DMS153 (cell line): ENCODE measurements around the gene SHC1.
"Not testable (repeated sequence)": the region's sequence is repeated elsewhere in the genome, so short reads cannot be mapped to it uniquely, and the experiment has no call there.

Source experiments
- DNase-seq: peaks from one replicate; lab custom pipeline; 2025; lab: John Stamatoyannopoulos, UW

The SHC1 gene

DNA sequence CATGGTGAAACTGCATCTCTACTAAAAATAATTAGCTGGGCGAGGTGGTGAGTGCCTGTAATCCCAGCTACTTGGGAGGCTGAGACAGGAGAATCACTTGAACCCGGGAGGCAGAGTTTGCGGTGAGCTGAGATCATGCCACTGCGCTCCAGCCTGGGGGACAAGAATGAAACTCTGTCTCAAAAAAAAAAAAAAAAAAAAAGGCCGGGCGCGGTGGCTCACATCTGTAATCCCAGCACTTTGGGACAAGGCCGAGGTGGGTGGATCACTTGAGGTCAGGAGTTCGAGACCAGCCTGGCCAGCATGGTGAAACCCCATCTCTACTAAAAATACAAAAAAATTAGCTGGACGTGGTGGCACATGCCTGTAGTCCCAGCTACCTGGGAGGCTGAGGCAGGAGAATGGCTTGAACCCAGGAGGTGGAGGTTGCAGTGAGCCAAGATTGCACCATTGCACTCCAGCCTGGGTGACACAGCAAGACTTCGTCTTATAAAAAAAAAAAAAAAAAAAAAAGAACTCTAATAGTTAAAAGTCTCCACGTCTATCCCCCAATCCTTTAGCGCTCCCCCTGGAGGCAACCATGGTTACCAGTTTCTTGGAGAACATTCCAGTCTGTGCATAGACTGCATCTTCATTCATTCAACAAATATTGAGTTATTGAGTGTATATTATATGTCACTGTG, 24.9 kb upstream of the SHC1 start:
- DNase-seq = not testable (repeated sequence)

- no peak for DNase-seq
These were observed 24.0 kb upstream of the SHC1 start for GRCh38 chr1:154994591-154994990.

GRCh38 chr1:154994269-154994587, 23.7 kb upstream of the SHC1 start:
- no peak for DNase-seq

DNA sequence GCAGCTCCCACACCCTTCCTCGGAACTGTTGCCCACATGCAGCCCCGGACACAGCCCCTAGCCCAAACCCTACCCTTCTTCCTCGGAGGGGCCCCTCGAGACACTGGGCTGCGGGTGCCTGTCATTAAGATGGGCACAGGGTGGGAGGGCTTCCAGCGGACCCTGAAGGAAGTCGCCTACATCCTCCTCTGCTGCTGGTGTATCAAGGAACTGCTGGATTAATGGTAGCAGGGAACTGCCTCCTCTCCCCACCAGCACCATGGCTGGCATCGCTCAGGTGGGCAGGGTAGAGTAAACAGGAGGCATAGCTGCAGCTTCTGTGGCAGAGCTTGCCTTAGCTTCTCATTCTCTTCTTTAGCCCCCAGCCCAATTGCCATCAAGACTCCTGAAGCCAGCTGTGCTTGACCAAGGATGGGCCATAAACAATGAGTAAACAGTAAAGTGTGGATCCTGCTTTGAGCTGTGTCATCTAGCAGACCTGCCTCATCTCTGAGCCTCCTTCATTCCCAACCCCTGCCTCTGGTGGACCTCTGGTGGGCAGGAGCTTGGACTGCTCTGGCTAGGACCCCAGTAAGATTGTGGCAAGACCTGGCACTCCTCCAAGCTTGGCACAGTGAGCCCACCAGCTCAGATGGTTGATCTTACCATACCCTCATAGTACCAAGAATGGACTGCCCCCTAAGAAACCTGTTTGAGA, 23.2 kb upstream of the SHC1 start, which contains the start of gene LENEP:
Gene LENEP (plus strand): TSS at position 15 of the 697 bp plus-strand sequence. CDS start 22 bp downstream, at position 37.
- no peak for DNase-seq

DNA sequence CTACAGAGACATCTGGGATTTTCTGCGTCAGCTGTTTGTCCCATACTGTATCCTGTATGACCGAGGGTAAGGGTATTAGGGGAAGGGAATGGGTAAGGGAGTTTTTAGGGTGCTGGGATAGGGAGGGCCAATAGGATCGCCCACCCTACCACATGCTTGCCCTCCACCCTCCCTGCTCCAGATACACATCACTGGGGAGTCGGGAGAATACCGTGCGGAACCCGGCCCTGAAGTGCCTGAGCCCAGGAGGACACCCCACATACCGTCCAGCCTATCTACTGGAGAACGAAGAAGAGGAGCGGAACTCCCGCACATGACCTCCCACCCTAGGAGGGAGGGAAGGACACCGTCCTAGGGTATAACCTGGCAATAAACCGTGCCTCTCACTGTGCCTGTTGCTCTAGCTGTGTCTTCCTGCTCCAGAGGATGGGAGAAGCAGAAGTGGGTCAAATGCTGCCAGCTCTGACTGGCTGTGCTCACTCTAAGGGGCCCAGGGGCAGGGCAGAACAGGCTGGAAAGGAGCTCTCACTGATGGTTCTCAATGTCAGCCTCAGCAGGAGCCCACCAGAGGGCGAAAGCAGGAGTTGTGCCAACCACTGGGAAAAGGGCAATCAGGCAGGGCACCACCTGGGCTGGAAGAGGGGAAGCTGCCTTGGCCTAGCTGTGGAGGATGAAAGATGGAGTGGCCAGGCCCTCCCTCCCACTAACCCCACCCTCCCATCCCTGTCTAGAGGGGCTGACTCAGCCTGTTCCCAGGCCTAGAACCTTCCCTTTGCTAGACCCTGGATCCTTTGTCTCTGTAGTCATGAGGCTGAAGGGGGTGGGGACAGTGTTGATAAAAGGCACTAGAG, 22.4 kb upstream of the SHC1 start:
- DNase-seq = no peak

DNA sequence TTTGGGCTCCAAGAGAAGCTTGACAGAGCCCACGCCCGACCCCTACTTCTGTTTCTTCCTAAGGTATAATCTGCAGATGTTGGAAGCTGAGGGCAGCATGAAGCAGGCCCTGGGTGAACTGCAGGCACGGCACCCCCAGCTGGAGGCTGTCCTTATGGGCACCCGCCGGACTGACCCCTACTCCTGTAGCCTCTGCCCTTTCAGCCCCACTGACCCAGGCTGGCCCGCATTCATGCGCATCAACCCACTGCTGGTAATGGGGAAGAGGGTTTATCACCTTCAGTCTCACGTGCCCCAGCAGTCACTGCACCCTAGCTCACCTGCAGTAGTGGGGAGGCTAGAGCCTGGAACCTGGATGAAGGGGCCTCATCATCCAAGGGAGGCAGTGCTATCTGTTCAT, 19.7 kb upstream of the SHC1 start:
- DNase-seq = no peak

GRCh38 chr1:154989195-154989860, 18.8 kb upstream of the SHC1 start:
- DNase-seq = no peak

DNA sequence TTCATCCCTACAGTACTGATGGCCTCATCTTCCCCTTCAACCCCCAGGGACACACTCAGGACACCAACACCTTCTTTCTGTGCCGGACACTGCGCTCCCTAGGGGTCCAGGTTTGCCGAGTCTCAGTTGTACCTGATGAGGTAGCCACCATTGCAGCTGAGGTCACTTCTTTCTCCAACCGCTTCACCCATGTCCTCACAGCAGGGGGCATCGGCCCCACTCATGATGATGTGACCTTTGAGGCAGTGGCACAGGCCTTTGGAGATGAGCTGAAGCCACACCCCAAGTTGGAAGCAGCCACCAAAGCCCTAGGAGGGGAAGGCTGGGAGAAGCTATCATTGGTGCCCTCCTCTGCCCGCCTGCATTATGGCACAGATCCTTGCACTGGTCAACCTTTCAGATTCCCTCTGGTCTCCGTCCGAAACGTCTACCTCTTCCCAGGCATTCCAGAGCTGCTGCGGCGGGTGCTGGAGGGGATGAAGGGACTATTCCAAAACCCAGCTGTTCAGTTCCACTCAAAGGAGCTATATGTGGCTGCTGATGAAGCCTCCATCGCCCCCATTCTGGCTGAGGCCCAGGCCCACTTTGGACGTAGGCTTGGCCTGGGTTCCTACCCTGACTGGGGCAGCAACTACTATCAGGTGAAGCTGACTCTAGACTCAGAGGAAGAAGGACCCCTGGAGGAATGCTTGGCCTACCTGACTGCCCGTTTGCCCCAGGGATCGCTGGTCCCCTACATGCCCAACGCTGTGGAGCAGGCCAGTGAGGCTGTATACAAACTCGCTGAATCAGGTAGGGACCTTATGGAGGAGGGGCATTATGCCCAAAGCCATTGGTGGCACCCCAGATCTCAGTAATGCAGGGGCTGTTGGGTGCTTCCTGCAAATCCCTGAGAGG, 17.8 kb upstream of the SHC1 start:
- no peak for DNase-seq

DNA sequence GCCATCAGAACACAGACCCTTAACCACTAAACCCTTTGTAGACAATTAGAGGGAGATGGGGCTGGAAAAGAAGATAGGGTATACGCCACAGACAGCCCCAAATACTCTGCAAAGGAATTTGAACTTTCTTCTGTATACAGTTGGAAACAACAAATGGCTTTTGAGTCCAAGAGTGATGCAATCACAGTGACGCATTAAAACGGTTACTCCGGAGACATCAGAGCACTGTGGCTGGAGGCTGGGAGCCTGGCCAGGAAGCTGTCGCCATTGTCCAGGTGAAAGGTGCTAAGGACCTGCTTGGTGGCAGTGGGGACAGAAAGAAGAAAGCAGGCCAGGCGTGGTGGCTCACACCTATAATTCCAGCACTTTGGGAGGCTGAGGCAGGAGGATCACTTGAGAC, 16.8 kb upstream of the SHC1 start:
- no peak for DNase-seq

- not testable (repeated sequence) for DNase-seq
These were observed 16.2 kb upstream of the SHC1 start for GRCh38 chr1:154986736-154987135.

- no peak for DNase-seq
These were observed 13.4 kb upstream of the SHC1 start for GRCh38 chr1:154983776-154984466.

GRCh38 chr1:154982897-154983648, 12.5 kb upstream of the SHC1 start, which contains the start of gene FLAD1:
Gene FLAD1 (plus strand): TSS chr1:154983344. CDS start chr1:154983695, 351 bp downstream.
- DNase-seq = peak; percentile 100

DNA sequence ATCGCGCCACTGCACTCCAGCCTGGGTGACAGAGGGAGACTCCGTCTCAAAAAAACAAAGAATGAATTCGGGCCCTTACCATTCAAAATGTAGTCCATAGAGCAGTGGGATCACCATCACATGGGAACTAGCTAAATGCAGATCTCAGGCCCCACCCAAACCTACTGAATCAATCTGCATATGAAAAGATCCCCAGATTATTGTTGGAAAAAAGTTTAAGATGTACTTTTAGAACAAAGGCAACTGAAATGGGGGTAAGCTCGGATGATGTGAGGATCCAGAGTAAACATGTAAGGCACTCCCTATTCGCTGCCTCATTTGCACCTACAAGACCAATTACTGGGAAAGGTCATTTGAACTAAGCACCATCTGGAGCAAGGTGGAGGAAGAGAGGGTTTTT, 11.8 kb upstream of the SHC1 start:
- DNase-seq = no peak

DNA sequence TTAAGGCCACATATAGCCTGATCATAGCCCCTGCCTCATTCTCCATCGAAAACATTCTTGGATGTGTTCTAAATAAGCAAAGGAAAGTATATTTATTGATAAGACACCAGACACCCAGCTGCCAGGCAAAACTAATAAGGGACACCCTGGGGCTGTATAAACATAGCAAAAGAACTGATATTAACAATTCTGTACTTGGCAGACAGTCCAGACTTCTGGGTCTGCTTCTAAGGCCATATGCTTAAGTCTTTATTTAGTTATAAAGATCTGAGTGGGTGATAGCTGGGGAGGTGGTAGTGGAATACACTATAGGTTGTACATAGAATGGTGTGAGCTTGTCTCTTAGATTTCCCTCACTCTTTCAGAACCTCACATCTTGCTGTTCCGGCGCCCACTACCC, 7.8 kb upstream of the SHC1 start:
- no peak for DNase-seq

- DNase-seq = not testable (repeated sequence)
These were observed 7.2 kb upstream of the SHC1 start for GRCh38 chr1:154977762-154978161.

DNA sequence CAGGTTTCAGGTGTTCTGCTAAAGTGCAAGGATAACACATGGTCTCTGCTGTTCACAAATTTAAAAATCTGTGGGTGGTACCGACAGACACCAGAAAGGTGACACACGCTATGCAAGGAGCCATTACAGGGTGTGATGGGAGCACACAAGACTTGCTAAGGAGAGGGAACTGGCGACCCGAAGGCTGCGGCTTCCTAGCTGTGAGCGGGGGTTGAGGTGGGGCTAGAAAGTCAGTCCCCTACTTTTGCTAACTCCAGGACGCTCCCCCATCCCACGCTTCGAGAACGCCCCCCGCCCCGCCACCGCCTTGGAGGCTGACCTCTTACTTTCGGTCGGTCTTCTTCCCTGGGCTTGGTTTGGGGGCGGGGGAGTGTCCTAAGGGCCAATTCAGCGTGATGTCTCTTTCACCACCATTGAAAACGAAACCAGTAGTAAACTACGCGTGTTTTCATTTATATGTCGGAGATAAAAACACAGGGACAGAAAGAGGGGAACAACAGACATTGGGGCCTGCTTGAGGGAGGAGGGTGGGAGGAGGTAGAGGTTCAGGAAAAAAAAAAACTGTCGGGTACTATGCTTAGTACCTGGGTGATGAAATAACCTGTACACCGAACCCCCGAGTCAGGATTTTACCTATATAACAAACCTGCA, 5.0 kb upstream of the SHC1 start:
- no peak for DNase-seq

- DNase-seq = peak; percentile 97
These were observed 4.4 kb upstream of the SHC1 start for GRCh38 chr1:154974808-154975408.

DNA sequence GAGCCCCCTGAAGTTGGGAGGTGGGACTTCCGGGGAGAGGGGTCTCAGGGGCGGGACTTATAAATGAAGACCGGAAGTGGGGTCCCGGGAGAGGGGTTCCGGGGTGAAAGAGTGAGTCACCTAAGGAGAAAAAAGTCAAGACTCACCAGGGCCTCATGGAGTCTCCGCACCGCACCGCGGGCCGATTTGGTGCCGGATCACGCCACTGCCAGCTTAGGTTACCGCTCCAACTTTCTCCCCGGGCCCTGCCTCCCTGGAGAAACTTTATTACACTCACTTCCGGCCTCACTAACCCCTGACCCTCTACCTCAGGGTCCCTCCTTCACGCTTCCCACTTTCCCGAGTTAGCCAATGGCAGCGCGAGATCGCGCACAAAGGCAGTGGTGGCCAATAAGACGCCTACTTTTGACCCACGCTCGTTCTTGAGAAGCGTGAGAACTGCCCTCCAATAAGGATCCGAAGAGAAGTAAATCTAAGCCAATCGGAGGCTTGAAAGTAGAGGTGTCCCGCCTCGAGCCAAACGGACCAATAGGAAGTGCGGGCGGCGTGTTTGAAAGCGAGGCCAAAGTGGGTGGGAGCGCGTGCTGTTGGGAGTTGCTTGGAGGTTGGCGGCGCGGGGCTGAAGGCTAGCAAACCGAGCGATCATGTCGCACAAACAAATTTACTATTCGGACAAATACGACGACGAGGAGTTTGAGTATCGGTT, 3.7 kb upstream of the SHC1 start, which contains the start of gene CKS1B:
Gene CKS1B (plus strand): TSS at position 580 of the 706 bp plus-strand sequence. CDS start 65 bp downstream, at position 645.
- DNase-seq = peak; percentile 100
